Measurements from ENCODE around the gene MSTN. TPM values are rescaled to one million over a fixed set of nuclear protein-coding genes. Genes with fewer than 3 reads are reported as not detected.

Gene MSTN
- total RNA-seq, 1 experiment from 2014 or later: 0.09 TPM

DNA sequence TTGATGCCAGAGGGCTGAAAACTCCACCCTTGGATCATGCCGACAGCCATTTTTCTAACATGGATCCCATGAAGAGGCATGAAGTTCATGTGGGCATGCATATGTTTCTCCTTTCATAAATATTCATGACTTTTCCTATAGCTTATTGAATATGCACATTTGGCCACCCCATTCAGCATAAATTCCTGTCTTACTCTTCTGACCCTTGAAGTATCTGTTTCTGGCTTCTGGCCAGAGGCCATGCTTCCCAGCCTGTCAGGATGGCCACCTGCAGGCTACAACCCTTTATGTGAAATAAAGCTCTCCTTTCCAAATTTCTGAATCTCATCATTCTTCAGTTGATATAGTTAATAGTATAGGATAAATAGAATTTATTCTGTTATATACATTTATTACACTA lies 19.6 kb upstream of the MSTN start:
- Mint-ChIP-seq H3K36me3 (ENCODE audit: insufficient read depth, unreplicated experiment) (peaks cover 2% of the 10 kb centered on the region), H3K9me3 (ENCODE audit: unreplicated experiment) (no peaks in the 10 kb centered on the region), H3K4me3 (ENCODE audit: unreplicated experiment) (no peak overlapping the region), H3K27ac (ENCODE audit: low read depth, unreplicated experiment) (no peak overlapping the region), H3K4me1 (ENCODE audit: insufficient read depth, unreplicated experiment) (no peaks in the 10 kb centered on the region), H3K27me3 (ENCODE audit: insufficient read depth, unreplicated experiment) (no peaks in the 10 kb centered on the region)
- CTCF ChIA-PET: interaction anchor here (0.6 kb wide), 1 partner anchor 270 kb away, joined by 3 read pairs; no protein-coding TSS in a partner anchor
- POLR2A ChIA-PET: no interaction called here
- no TSS peak for BruUV-seq (replicated peaks)
- no peak for DNase-seq (ENCODE audit: unreplicated experiment)
- intact Hi-C loops (cut with micrococcal nuclease): no loop called here
- TF ChIP-seq, protein P1, sequence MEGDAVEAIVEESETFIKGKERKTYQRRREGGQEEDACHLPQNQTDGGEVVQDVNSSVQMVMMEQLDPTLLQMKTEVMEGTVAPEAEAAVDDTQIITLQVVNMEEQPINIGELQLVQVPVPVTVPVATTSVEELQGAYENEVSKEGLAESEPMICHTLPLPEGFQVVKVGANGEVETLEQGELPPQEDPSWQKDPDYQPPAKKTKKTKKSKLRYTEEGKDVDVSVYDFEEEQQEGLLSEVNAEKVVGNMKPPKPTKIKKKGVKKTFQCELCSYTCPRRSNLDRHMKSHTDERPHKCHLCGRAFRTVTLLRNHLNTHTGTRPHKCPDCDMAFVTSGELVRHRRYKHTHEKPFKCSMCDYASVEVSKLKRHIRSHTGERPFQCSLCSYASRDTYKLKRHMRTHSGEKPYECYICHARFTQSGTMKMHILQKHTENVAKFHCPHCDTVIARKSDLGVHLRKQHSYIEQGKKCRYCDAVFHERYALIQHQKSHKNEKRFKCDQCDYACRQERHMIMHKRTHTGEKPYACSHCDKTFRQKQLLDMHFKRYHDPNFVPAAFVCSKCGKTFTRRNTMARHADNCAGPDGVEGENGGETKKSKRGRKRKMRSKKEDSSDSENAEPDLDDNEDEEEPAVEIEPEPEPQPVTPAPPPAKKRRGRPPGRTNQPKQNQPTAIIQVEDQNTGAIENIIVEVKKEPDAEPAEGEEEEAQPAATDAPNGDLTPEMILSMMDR (IDR thresholded peaks at IDR 0.05; ENCODE audit: unreplicated experiment): no peak

DNA sequence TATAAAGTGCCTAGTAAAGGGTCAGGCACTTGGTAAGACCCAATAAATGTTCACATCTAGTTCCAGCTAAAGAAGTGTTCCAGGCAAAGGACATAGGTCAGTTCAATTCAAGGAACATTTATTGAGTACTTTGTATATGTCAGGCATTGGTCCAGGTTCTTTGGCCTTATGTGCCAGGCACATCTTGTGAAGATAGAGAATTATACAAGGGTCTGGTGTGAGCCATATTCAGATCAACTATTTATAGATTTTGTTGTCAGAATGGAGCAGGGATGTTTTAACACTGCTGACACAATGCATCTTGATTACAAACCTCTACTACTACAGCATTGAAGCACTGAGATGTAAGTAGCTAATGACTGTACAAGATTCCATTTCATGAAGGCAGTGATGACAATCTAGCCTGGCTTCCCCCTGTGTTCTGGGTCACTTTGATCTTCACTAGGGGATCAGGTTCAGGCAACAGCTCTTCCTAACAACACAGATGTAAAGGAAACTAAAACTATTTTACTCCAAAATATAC lies 18.1 kb upstream of the MSTN start:
- CTCF ChIA-PET: interaction anchor here (0.5 to 2.2 kb wide), 4 partner anchors 8 to 589 kb away, joined by 3 to 12 read pairs (median 3); no protein-coding TSS in a partner anchor
- H3K36me3 Mint-ChIP-seq (ENCODE audit: insufficient read depth, unreplicated experiment): peaks cover 9% of the 10 kb centered on the region
- TF ChIP-seq, protein P1 (IDR thresholded peaks at IDR 0.05; ENCODE audit: unreplicated experiment): no peak
- no peak for DNase-seq (ENCODE audit: unreplicated experiment)
- no peaks in the 10 kb centered on the region for H3K27me3 Mint-ChIP-seq (ENCODE audit: insufficient read depth, unreplicated experiment)
- no peaks in the 10 kb centered on the region for H3K4me1 Mint-ChIP-seq (ENCODE audit: insufficient read depth, unreplicated experiment)
- no TSS peak for BruUV-seq (replicated peaks)
- peaks cover 6% of the 10 kb centered on the region for H3K9me3 Mint-ChIP-seq (ENCODE audit: unreplicated experiment)
- no peak overlapping the region for H3K27ac Mint-ChIP-seq (ENCODE audit: low read depth, unreplicated experiment)
- POLR2A ChIA-PET: no interaction called here
- intact Hi-C loops (cut with micrococcal nuclease): no loop called here
- H3K4me3 Mint-ChIP-seq (ENCODE audit: unreplicated experiment): no peak overlapping the region

DNA sequence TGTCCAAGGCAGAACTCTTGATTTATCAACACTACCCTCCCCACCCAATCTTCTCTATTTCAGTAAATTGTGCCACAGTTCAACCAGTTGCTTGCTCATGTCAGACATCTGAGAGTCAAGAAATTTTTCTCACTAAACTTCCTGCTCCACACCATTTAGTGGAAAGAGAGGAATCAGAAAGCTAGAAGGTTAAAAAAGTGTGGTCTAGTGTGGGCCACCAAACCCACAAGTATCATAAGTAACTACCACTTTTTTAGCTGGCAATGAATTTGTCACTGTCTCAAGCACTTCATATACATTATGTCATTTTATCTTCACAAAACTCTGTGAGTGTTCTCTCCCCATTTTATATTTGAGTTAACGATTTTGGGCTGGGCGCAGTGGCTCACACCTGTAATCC lies 16.6 kb upstream of the MSTN start:
- DNase-seq (ENCODE audit: unreplicated experiment): no peak
- Mint-ChIP-seq H3K36me3 (ENCODE audit: insufficient read depth, unreplicated experiment) (peaks cover 9% of the 10 kb centered on the region), H3K4me1 (ENCODE audit: insufficient read depth, unreplicated experiment) (no peaks in the 10 kb centered on the region), H3K9me3 (ENCODE audit: unreplicated experiment) (peaks cover 11% of the 10 kb centered on the region), H3K4me3 (ENCODE audit: unreplicated experiment) (no peak overlapping the region), H3K27me3 (ENCODE audit: insufficient read depth, unreplicated experiment) (no peaks in the 10 kb centered on the region), H3K27ac (ENCODE audit: low read depth, unreplicated experiment) (no peak overlapping the region)
- CTCF ChIA-PET: interaction anchor here (0.9 to 2.2 kb wide), 2 partner anchors 9 to 281 kb away, joined by 3 to 12 read pairs; no protein-coding TSS in a partner anchor
- intact Hi-C loops (cut with micrococcal nuclease): no loop called here
- TF ChIP-seq, protein P1 (IDR thresholded peaks at IDR 0.05; ENCODE audit: unreplicated experiment): no peak
- POLR2A ChIA-PET: no interaction called here
- no TSS peak for BruUV-seq (replicated peaks)

DNA sequence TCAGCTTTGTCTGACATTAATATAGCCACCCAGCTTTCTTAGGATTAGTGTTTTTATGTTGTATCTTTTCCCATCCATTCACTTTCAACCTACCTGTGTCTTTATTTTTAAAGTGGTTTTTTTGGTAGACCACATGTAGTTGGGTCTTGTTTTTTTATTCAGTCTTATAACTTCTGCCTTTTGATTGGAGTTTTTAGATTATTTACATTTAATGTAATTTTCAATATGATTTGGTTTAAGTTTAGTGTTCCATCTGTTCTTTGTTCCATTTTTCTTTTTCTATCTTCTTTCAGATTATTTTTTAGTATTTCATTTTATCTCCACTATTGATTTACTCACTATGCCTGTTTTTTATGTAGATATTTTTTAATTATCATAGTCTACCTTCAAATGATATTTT lies 13.1 kb upstream of the MSTN start:
- Mint-ChIP-seq H3K36me3 (ENCODE audit: insufficient read depth, unreplicated experiment) (peaks cover 9% of the 10 kb centered on the region), H3K27me3 (ENCODE audit: insufficient read depth, unreplicated experiment) (no peaks in the 10 kb centered on the region), H3K4me3 (ENCODE audit: unreplicated experiment) (no peak overlapping the region), H3K4me1 (ENCODE audit: insufficient read depth, unreplicated experiment) (no peaks in the 10 kb centered on the region), H3K27ac (ENCODE audit: low read depth, unreplicated experiment) (no peak overlapping the region), H3K9me3 (ENCODE audit: unreplicated experiment) (peaks cover 11% of the 10 kb centered on the region)
- DNase-seq (ENCODE audit: unreplicated experiment): no peak
- TF ChIP-seq, protein P1 (IDR thresholded peaks at IDR 0.05; ENCODE audit: unreplicated experiment): no peak
- ChIA-PET CTCF (interaction anchor here (1.3 to 2.4 kb wide), 3 partner anchors 52 to 277 kb away, joined by 3 to 11 read pairs (median 5); no protein-coding TSS in a partner anchor), POLR2A (no interaction called here)
- intact Hi-C loops (cut with micrococcal nuclease): no loop called here
- BruUV-seq (replicated peaks): no TSS peak
